IPS DF 4.7 (cell line): ENCODE data around the gene SPACA4.
"Not testable (repeated sequence)": the region's sequence is repeated elsewhere in the genome, so short reads cannot be mapped to it uniquely, and the experiment has no call there.

Experiments
- DNase-seq: peaks from one replicate; pipeline ENCODE4 v3.0.0-alpha.2; 2013; ENCODE audit warnings: low spot score; ENCODE audit errors: extremely low read depth

The SPACA4 gene

DNA sequence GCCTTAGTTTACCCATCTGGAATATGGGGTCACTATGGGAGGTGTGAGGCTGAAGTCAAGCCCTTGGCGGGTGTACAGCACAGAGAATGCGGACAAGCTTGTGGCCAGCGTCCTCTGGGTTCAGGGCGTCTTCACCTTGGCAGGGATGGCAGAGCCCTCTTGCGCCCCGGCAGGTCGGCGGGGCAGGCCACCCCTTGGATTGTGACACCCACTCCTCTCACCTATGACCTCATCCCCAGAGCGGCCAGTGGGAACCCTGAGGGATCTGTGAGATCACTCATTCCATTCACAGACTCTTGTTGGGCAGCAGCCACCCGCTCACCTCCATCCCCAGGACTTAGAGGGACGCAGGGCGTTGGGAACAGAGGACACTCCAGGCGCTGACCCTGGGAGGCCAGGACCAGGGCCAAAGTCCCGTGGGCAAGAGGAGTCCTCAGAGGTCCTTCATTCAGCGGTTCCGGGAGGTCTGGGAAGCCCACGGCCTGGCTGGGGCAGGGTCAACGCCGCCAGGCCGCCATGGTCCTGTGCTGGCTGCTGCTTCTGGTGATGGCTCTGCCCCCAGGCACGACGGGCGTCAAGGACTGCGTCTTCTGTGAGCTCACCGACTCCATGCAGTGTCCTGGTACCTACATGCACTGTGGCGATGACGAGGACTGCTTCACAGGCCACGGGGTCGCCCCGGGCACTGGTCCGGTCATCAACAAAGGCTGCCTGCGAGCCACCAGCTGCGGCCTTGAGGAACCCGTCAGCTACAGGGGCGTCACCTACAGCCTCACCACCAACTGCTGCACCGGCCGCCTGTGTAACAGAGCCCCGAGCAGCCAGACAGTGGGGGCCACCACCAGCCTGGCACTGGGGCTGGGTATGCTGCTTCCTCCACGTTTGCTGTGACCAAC lies at the start of gene SPACA4:
Gene SPACA4 (plus strand): TSS at position 280 of the 896 bp plus-strand sequence. CDS start 237 bp downstream, at position 517.
- no peak for DNase-seq

DNA sequence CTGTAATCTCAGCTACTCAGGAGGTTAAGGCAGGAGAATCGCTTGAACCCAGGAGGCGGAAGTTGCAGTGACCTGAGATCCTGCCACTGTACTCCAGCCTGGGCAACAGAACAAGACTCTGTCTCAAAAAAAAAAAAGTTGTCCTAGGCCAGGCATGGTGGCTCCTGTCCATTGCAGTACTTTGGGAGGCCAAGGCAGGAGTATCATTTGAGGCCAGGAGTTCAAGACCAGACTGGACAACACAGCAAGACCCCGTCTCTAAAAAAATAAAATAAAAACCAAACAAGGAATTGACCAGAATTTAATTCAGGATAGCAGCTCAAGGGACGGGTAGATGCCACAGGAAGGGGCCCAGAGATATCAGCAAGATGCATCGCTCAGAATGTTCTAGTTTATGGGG lies 49.7 kb upstream of the SPACA4 start:
- DNase-seq = no peak

- DNase-seq = no peak
Measured at GRCh38 chr19:48558018-48558684, 48.4 kb upstream of the SPACA4 start.

- no peak for DNase-seq
Measured at GRCh38 chr19:48560095-48560530, 46.4 kb upstream of the SPACA4 start.

DNA sequence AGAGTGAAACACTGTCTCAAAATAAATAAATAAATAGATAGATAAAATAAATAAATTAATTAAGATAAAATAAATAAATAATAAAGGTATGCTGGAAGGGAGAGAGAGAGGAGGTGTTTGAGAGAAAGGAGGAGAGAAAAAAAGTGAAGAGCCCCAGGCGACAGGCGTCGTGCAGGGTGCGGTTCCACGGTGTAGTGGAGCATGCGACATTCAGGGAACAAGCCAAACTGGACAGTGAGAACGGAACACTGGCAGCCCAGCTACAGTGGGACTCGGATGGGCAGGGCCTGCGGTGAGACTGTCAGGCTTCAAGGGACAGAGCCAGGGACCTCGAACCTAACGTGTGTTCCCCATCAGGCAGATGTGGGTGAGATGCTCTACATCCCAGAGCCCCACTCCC lies 45.1 kb upstream of the SPACA4 start:
- no peak for DNase-seq

- no peak for DNase-seq
Measured at GRCh38 chr19:48565090-48565489, 41.5 kb upstream of the SPACA4 start.

DNA sequence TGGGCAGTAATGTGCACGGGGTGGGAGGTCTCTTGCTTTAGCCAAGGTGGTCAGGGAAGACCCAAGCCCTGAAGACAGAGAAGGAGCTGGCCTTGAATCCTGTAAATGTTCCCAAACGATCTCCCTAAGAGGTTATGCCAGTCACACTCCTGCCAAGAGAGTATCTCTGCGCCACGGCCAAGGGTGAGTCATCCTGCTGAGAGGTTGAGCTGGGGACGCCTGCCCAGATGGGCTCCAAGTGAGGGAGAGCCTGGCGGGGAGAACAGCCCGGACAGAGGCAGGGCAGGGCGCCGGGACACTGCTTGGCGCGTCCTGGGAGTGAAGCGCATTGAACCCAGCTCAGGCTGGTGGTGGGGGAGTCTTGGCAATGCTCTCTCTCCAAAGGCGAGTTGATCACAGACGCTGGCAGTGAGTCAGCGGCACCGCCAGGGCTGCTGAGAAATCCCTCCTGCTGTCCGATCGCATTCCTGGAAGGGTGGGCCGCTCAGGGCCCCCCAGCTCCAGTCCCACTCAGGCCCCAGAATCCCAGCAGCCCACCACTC lies 38.1 kb upstream of the SPACA4 start:
- no peak for DNase-seq

DNA sequence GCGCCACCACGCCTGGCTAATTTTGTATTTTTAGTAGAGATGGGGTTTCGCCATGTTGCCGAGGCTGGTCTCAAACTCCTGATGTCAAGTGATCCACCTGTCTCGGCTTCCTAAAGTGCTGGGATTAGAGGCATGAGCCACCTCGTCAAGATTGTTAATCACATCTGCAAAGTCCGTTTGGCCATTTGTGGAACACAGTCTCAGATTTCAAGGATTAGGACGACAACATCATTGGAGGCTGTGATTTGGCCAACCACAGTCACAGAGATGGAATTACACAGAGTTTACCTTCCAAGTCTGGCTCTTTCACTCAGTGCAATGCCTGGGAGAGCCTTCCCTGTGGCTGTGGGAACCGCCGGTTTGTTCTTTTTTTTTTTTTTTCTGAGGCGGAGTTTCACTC lies 36.7 kb upstream of the SPACA4 start:
- DNase-seq = no peak

DNA sequence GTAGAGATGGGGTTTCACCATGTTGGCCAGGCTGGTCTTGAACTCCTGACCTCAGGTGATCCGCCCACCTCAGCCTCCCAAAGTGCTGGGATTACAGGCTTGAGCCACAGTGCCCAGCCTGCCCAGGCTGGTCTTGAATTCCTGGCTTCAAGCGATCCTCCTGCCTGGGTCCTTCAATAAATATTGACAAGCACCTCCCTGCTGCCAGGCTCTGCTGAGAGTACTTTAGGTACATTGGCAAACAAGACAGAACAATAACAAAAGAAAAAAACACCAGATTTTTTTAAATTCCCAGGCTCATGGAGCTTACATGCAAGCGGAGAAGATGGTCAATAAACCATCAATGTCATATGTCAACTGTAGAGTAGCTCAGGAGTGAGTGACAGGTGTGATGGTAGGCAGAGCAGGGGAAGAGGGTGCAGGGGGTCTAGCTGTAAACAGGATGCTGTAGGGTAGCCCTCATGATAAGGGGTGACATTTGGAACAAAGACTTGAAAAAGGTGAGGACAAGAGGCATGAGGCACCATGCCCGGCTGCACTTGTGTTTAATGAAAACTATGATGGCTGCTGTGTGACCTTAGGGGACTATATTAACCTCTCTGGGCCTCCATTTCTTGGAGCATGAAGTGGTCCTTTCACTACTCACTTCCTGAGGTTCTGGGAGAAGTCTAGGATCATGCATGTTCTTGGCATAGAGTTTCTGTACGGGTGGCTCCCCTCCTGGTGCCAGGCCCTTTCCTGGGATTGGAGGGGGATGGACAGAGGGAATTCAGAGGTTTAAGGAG lies 35.0 kb upstream of the SPACA4 start:
- DNase-seq = no peak

GRCh38 chr19:48573163-48573505 lies 33.4 kb upstream of the SPACA4 start:
- DNase-seq = no peak

DNA sequence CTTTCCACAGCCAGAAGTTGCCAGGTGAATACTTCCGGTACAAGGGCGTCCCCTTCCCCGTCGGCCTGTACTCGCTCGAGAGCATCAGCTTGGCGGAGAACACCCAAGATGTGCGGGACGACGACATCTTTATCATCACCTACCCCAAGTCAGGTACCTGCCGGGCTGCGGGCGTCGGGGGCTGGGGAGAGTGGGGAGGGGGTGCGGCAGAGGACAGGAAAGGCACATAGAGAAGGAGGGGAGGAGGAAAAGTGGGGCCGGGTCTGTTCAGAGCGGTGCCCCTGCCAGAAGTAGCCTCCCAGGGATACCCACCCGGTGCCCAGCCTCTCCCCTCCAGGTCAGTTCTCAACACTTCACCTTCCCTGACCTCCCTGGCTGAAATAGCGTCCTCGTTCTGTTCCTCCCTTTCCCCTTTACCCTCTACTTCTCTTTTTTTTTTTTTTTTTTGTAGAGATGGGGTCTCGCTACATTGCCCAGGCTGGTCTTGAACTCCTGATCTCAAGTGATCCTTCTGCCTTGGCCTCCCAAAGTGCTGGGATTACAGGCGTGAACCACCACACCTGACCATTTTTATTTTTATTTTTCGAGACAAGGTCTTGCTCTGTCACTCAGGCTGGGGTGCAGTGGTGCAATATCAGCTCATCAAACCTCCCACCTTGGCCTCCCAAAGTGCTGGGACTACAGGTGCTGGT lies 30.5 kb upstream of the SPACA4 start:
- no peak for DNase-seq

DNA sequence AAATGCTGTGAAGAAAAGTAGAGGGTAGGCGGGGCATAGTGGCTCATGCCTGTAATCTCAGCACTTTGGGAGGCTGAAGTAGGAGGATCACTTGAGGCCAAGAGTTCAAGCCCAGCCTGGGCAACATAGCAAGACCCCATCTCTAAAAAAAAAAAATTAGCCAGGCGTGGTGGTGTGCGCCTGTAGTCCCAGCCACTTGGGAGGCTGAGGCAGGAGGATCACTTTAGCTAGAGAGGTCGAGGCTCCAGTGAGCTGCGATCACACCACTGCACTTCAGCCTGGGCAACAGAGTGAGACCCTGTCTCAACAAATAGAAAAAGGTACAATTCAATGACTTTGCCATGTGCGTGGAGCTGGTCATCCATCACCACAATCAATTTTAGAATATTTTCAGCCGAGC lies 28.6 kb upstream of the SPACA4 start:
- not testable (repeated sequence) for DNase-seq

- DNase-seq = no peak
Measured at GRCh38 chr19:48578891-48579290, 27.7 kb upstream of the SPACA4 start.

- DNase-seq = no peak
Measured at GRCh38 chr19:48582168-48582567, 24.4 kb upstream of the SPACA4 start.

DNA sequence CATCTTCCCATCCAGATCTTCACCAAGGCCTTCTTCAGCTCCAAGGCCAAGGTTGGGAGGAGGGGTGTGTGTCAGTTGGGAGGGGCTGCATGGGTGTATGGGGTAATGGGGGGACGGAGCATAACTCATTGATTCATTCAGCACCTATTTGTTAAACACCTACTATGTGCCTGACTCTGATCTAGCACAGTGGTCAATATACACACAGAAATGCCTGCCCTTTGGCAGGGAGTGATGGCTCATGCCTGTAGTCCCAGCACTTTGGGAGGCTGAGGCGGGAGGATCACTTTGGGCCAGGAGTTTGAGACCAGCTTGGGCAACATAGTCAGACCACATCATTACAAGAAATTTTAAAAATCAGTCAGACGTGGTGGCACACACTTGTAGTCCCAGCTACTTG lies 19.2 kb upstream of the SPACA4 start:
- DNase-seq = no peak

DNA sequence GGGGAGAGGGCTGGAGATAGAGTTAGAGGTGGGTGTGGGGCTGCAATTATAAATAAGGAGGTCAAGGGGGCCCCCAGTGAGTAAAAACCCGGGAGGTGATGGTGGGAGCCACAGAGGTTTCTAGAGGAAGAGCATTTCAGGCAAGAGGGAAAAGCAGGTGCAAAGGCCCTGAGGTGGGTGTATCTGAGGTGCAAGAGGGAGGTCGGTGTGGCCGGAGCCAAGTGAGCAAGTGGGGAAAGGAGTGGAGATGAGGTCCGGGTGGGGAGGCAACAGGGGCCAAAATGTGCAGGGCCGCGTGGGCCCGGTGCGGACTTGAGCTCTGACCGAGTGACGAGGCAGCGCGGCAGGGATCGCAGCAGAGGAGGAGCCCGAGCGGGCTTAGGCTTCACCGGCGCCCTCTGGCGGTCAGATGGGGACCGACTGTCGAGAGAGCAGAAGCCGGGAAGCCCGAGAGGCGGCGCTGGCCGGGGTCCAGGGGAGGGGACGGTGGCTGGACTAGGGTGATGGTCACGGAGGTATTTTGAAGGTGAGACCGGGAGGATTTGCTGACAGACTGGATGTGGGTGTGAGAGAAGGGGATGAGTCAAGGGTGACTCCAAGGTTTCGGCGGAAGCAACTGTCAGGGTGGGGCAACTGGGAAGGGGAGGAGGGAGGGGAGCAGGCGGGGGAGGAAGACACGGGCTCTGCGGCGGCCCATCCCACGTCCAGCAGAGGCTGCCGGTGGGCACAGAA lies 17.7 kb upstream of the SPACA4 start:
- DNase-seq = no peak

DNA sequence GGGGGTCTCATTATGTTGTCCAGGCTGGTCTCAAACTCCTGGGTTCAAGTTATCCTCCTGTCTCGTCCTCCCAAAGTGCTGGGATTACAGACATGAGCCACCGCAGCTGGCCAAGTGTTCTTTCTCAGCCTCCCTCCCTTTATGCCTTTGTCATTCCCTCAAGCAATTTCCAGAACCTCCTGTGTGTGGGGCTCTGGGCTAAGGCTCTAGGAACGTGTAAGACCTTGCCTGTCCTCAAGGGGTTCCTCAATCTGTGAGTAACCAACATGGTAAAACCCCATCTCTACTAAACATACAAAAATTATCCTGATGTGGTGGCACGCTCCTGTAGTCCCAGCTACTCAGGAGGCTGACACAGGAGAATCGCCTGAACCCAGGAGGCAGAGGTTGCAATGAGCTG lies 15.5 kb upstream of the SPACA4 start:
- DNase-seq = no peak

- no peak for DNase-seq
Measured at GRCh38 chr19:48595171-48595570, 11.4 kb upstream of the SPACA4 start.

GRCh38 chr19:48595833-48596232 lies 10.7 kb upstream of the SPACA4 start:
- no peak for DNase-seq

DNA sequence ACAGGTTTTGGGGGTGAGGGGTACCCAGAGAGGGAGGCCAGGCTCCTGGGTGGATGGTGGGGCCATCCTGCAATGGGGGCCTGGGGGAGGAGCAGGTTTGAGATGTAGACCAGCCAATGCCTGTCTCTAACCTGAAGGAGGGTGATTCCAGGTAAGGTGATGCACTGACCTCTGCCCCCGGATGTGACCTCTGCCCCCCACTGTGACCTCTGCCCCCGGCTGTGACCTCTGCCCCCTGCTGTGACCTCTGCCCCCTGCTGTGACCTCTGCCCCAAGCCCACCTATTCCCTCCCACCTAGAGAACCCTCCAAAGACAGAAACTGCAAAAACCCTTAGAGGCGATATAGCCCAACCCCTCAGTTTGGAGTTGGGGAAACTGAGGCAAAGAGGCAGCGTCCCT lies 10.3 kb upstream of the SPACA4 start:
- no peak for DNase-seq
